GM18498 (cell line): ENCODE results near the gene FOXRED1.
"Not testable (repeated sequence)": the region's sequence is repeated elsewhere in the genome, so short reads cannot be mapped to it uniquely, and the experiment has no call there.

Experiments
- ATAC-seq: cut with Tn5 transposase; IDR thresholded peaks from one replicate; pipeline ENCODE4 v1.9.1; 2021; ENCODE audit warnings: mild to moderate bottlenecking, moderate library complexity; ENCODE audit not compliant: unreplicated experiment

Gene FOXRED1

GRCh38 chr11:126268708-126269579, at the start of gene FOXRED1, which contains the start of gene SRPRA:
Gene FOXRED1, plus strand, starts transcription at chr11:126269154. Its CDS starts 53 bp downstream, at chr11:126269207.
Gene SRPRA, minus strand, starts transcription at chr11:126268895. Its CDS starts 91 bp downstream, at chr11:126268804.
- peak; percentile 99 for ATAC-seq

GRCh38 chr11:126219547-126219946, 49.4 kb upstream of the FOXRED1 start:
- no peak for ATAC-seq

- no peak for ATAC-seq
Measured at GRCh38 chr11:126224647-126225294, 44.2 kb upstream of the FOXRED1 start.

- ATAC-seq = no peak
Measured at GRCh38 chr11:126225295-126225665, 43.7 kb upstream of the FOXRED1 start.

- ATAC-seq = no peak
Measured at GRCh38 chr11:126226334-126227084, 42.4 kb upstream of the FOXRED1 start.

- ATAC-seq = no peak
Measured at GRCh38 chr11:126229858-126230540, 39.0 kb upstream of the FOXRED1 start.

GRCh38 chr11:126231725-126232459, 37.1 kb upstream of the FOXRED1 start:
- no peak for ATAC-seq

GRCh38 chr11:126232683-126233082, 36.3 kb upstream of the FOXRED1 start:
- no peak for ATAC-seq

GRCh38 chr11:126233391-126233790, 35.6 kb upstream of the FOXRED1 start:
- ATAC-seq = no peak

- no peak for ATAC-seq
Measured at GRCh38 chr11:126246636-126247035, 22.3 kb upstream of the FOXRED1 start.

- ATAC-seq = no peak
Measured at GRCh38 chr11:126253265-126253664, 15.7 kb upstream of the FOXRED1 start.

GRCh38 chr11:126254819-126255218, 14.1 kb upstream of the FOXRED1 start:
- no peak for ATAC-seq

GRCh38 chr11:126255507-126255906, 13.4 kb upstream of the FOXRED1 start:
- not testable (repeated sequence) for ATAC-seq

- ATAC-seq = no peak
Measured at GRCh38 chr11:126256216-126256615, 12.7 kb upstream of the FOXRED1 start.

- ATAC-seq = no peak
Measured at GRCh38 chr11:126257144-126257543, 11.8 kb upstream of the FOXRED1 start.

GRCh38 chr11:126257764-126258163, 11.2 kb upstream of the FOXRED1 start:
- no peak for ATAC-seq

GRCh38 chr11:126262216-126262615, 6.7 kb upstream of the FOXRED1 start:
- ATAC-seq = no peak

- no peak for ATAC-seq
Measured at GRCh38 chr11:126263489-126263888, 5.5 kb upstream of the FOXRED1 start.

- no peak for ATAC-seq
Measured at GRCh38 chr11:126265811-126266210, 3.1 kb upstream of the FOXRED1 start.

GRCh38 chr11:126267650-126268049, 1.3 kb upstream of the FOXRED1 start:
- ATAC-seq = no peak
